Measurements from ENCODE around the gene LDHAL6A.

LDHAL6A gene

DNA sequence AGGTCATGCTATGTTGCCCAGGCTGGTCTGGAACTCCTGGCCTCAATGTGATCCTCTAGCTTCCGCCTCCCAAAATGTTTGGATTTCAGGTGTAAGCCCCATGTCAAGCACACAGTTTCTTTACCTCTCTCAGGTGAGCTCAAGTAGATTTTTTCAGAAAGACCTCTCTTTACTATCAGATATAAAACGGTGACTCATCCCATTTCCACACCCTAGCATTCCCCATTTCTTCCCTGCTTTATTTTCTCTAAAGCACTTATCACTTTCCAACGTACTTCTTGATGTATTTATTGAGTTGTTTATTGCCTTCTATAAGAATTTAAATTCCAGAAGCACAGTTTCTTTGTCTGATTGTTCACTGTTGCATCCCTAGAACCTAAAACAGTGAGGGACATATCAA is 67.4 kb downstream of the LDHAL6A start:
- no peak overlapping the region for H3K4me3 ChIP-seq (replicated peaks in 1 of 2; ENCODE audit: low read depth in 2 of 2, low read length in 2 of 2)
- DNase-seq (ENCODE audit: low read depth in 2 of 2) = no peak
- TF ChIP-seq, protein P1, sequence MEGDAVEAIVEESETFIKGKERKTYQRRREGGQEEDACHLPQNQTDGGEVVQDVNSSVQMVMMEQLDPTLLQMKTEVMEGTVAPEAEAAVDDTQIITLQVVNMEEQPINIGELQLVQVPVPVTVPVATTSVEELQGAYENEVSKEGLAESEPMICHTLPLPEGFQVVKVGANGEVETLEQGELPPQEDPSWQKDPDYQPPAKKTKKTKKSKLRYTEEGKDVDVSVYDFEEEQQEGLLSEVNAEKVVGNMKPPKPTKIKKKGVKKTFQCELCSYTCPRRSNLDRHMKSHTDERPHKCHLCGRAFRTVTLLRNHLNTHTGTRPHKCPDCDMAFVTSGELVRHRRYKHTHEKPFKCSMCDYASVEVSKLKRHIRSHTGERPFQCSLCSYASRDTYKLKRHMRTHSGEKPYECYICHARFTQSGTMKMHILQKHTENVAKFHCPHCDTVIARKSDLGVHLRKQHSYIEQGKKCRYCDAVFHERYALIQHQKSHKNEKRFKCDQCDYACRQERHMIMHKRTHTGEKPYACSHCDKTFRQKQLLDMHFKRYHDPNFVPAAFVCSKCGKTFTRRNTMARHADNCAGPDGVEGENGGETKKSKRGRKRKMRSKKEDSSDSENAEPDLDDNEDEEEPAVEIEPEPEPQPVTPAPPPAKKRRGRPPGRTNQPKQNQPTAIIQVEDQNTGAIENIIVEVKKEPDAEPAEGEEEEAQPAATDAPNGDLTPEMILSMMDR (IDR thresholded peaks at IDR 0.05; ENCODE audit: low read depth, low read length) = no peak

DNA sequence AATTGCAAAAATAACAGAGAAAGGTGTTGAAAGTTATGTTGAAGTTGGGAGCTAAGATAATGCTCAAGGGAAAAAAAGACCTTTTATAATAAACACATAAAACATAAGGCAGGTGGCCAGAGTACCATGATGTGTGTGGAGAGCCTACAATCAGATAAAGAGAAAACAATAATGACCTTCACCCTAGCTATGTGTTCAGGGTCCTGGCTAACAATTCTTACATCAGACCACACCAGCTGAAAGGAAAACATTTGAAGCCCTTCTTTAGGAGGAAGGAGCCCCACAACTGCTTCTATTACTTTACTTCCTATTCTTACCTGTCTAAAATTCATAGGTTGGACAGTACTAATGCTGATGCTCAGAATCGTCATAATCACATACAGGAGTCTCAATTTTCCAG is 68.6 kb downstream of the LDHAL6A start:
- no peak overlapping the region for H3K4me3 ChIP-seq (replicated peaks in 1 of 2; ENCODE audit: low read depth in 2 of 2, low read length in 2 of 2)
- TF ChIP-seq, protein P1 (IDR thresholded peaks at IDR 0.05; ENCODE audit: low read depth, low read length) = no peak
- no peak for DNase-seq (ENCODE audit: low read depth in 2 of 2)

DNA sequence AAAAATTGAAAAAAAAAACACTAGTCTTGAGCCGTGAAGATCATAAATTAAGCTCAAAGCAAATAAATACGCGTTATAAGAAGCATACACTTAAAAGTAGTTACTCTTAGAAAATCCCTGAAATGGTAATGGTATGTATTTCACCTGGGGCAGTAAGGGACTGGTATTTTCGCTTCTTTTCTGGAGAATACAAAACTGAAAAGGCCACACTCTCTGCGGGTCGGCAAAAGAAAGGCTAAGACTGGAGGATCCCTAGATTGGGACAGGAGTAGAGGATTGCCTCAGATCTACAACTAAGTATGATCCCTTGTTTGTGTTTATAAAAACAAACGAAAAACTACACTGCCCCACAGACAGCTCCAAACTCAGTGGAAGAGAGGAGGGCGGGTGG is 70.5 kb downstream of the LDHAL6A start:
- DNase-seq (ENCODE audit: low read depth in 2 of 2) = no peak
- TF ChIP-seq, protein P1 (IDR thresholded peaks at IDR 0.05; ENCODE audit: low read depth, low read length) = no peak
- peak overlapping the region; percentile 88 to 91 for H3K4me3 ChIP-seq (replicated peaks in 1 of 2; ENCODE audit: low read depth in 2 of 2, low read length in 2 of 2)

DNA sequence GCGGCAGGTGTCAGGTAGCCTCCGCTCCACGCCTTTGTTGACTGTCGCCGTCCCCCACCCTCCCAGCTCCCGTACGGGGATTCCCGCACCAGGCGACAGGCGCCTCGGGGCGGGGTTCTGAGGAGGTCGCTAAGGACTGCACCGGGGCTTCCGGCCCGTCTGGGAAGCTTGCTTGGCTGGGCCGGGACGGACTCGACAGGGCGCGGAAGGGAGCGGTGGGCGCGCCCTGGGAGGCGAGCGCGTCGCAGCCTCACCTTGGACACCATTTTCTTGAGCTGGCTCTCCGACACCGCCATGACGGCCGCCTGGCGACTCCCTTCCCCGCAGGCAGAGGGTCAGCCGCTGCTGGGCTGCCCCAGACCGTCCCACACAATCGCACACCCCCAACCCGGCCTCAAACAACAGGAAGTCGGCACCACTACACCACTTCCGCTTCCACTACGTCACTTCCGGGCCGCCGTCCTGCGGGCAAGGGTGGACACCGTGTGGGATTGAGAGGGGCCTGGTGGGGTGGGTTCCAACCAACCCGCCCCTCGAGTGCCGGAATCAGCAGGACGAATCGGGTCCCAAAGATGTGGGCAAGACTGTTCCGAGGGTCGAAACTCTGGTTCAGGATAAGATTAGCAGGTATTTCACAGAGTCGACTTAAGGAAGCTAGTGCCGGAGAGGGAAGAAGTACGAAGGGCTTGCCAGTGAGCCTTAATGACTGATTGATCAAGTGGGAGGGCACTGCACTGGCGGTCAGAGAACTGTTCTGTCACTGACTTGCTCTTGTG is 71.1 kb downstream of the LDHAL6A start, which contains the start of gene TSG101:
Gene TSG101 (minus strand): TSS at position 422 of the 776 bp plus-strand sequence. CDS start 126 bp downstream, at position 296.
- peak within 1 kb of the TSS; percentile 88 to 91 for H3K4me3 ChIP-seq (replicated peaks in 1 of 2; ENCODE audit: low read depth in 2 of 2, low read length in 2 of 2)
- TF ChIP-seq, protein P1 (IDR thresholded peaks at IDR 0.05; ENCODE audit: low read depth, low read length) = no peak
- DNase-seq (ENCODE audit: low read depth in 2 of 2) = peak; percentile 94 to 95

DNA sequence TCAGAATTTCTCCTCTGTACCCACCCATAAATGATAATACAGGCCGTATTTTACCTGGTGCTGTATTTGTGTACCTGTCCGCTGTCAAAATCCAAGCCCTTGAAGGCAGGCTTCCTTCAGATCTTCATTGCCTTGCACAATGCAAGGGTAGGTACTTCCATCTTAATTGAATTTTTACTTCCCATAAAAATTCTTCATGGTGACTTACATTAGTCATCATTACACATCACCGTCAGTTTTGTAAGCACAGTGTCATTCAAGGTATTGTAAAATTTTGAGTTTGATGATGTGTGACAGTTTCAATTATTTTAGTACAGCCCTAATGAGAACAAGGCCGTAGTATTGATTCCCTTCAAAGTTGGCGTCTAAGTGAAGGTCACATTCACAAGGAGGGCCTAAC is 71.9 kb downstream of the LDHAL6A start:
- H3K4me3 ChIP-seq (replicated peaks in 1 of 2; ENCODE audit: low read depth in 2 of 2, low read length in 2 of 2) = peak overlapping the region; percentile 88 to 91
- peak; percentile 5 to 65 for DNase-seq (ENCODE audit: low read depth in 2 of 2)
- TF ChIP-seq, protein P1 (IDR thresholded peaks at IDR 0.05; ENCODE audit: low read depth, low read length) = no peak

Data from cardiac fibroblast (primary cell).